Sciatic nerve (tissue), 2 donors: ENCODE data around the gene VDAC2. TPM values are rescaled to one million over a fixed set of nuclear protein-coding genes. Genes with fewer than 3 reads are reported as not detected.
"Not testable (repeated sequence)": the region's sequence is repeated elsewhere in the genome, so short reads cannot be mapped to it uniquely, and the experiment has no call there.

ENCODE experiments used
- ATAC-seq: fragments of 200-7000 bp; cut with Tn5 transposase; one replicate; pipeline ENCODE4 v1.9.1; 2020; ENCODE audit warnings: mild to moderate bottlenecking, moderate library complexity
- DNase-seq: peaks from one replicate; pipeline ENCODE4 v3.0.0-alpha.2; 2020; ENCODE audit warnings: low spot score
- intact Hi-C: fragments of 100-400 bp; cut with DNase I; formaldehyde crosslinking; loops from one replicate; pipeline ENCODE4 v1.14.2; 2022
- total RNA-seq: library from RNA; stranded (reverse); fragmentation: NEBNext Ultra II Directional; extraction: Animal tissue kit (Norgen Biotek cat#: 25700); gene quantifications from one replicate; pipeline ENCODE4 v1.2.1, GENCODE V29; 2021
- donor health status: DM: no; HTN: no; CAD: no.
- donor health status: DM: no; HTN: no; CAD: no.

VDAC2 gene
- total RNA-seq = 120 TPM

GRCh38 chr10:75210282-75211006 lies at the start of gene VDAC2:
TSS of gene VDAC2 (plus strand) at chr10:75210796. CDS start at chr10:75211159, 363 bp downstream.
- intact Hi-C loops = no loop called here
- peak; percentile 99 for ATAC-seq
- peak; percentile 95 for DNase-seq

GRCh38 chr10:75165684-75166622 lies 44.6 kb upstream of the VDAC2 start:
- intact Hi-C loops = no loop called here
- no peak for ATAC-seq
- no peak for DNase-seq

- ATAC-seq (no peak), DNase-seq (no peak)
- intact Hi-C loops = no loop called here
Observed at GRCh38 chr10:75166623-75166972, 44.0 kb upstream of the VDAC2 start.

- DNase-seq = no peak
- intact Hi-C loops = no loop called here
- ATAC-seq = no peak
Observed at GRCh38 chr10:75168275-75168674, 42.3 kb upstream of the VDAC2 start.

DNA sequence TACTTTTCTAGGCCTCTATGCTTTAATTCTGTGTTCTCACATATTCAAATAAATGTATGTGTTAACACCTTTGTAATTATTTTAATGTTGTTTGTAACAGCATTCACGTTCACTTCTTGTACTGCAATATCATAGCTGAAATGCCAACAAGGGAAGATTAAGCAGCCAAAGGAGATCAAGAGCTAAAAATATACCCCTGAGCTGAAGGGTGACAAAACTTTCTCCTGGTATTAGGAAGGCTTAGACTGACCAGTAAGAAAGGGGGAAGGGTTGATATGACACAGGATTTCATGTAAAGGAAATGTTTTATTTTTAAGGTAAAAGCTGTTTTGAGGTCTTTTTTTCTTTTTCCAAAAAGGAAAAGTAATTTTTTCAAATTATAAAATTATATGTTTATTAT lies 40.4 kb upstream of the VDAC2 start:
- intact Hi-C loops = no loop called here
- no peak for ATAC-seq
- no peak for DNase-seq

DNA sequence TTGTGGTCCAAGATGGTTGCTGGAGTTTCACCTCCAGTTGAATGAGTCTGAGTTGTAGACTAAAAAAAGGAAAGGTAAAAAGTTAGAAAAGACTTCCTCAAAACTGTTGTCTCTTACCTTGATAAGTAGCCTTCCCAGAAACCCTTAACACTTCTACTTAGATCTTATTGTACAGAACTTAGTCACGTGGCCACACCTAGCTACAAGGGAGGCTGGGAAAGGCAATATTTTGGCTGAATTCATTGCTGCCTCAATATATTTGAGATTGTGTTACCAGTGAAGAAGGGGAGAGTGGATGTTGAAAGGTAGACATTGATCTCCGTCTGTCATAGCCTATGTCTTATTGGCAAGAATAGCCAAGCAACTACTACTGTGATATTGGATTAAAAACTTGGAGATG lies 35.5 kb upstream of the VDAC2 start:
- ATAC-seq = no peak
- DNase-seq = no peak
- intact Hi-C loops = no loop called here

- DNase-seq (no peak), ATAC-seq (no peak)
- intact Hi-C loops = no loop called here
Observed at GRCh38 chr10:75176046-75176445, 34.5 kb upstream of the VDAC2 start.

GRCh38 chr10:75176736-75177135 lies 33.9 kb upstream of the VDAC2 start:
- intact Hi-C loops = no loop called here
- no peak for ATAC-seq
- no peak for DNase-seq

DNA sequence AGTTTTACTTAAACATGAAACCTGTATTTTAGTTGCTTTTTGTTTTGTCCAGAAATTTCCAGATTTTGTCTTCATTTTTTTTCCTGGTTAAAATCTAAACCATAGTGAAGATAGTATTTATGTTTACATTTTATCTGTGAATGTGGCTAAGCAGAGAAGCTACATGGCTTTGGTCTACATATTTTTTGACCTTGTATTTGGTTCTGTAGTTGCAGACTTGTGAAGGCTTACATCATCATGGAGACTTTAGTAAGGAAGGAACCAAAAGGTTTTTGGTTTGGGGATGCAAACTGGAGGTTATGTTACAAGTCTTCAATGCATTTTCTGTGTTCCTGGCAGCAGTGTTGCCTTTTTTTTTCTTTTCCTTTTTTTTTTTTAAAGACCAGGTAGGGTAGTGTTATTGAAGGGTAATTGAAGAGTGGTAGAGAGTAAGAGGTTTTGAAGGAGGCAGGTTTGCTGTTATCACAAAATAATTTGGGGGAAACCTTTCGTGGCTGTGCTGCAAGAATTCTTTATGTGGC lies 30.9 kb upstream of the VDAC2 start:
- ATAC-seq (no peak), DNase-seq (no peak)
- intact Hi-C loops = no loop called here

- ATAC-seq (peak; percentile 58), DNase-seq (no peak)
- intact Hi-C loops = no loop called here
Observed at GRCh38 chr10:75180592-75180991, 30.0 kb upstream of the VDAC2 start.

DNA sequence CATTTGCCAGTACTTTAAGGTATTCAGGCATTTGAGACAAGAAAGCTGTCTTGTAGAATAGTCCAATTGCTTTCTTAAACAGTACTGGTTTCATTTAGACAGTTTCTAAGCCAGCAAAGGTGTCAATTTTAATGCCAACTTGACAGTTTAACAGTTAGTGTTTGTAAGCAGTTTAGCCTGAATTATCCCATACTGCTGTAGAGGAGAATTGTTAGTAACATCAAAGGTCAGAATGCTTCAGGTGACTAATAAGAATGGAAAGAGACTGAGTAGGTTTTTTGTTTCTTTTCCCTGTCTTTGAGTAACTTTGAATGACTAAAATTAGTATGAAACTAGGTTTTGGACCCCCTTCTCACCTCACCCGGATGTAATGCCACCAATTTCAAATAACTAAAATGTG lies 29.5 kb upstream of the VDAC2 start:
- no peak for ATAC-seq
- intact Hi-C loops = no loop called here
- no peak for DNase-seq

GRCh38 chr10:75186310-75186709 lies 24.3 kb upstream of the VDAC2 start:
- DNase-seq (no peak), ATAC-seq (no peak)
- intact Hi-C loops = no loop called here

- ATAC-seq (no peak), DNase-seq (no peak)
- intact Hi-C loops = no loop called here
Observed at GRCh38 chr10:75187961-75188426, 22.6 kb upstream of the VDAC2 start.

DNA sequence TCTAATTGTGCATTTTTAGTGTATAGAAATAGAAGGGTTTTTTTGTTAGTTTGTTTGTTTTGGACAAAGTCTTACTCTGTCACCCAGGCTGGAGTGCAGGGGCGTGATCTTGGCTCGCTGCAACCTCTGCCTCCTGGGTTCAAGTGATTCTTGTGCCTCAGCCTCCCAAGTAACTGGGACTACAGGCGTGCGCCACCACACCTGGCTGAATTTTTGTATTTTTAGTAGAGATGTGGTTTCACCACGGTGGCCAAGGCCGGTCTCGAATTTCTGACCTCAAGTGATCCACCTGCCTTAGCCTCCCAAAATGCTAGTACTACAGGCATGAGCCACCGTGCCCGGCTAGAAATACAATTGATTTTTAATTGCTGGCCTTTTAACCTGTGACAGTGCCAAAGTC lies 22.1 kb upstream of the VDAC2 start:
- intact Hi-C loops, ATAC-seq, DNase-seq: not testable (repeated sequence)

GRCh38 chr10:75189266-75190096 lies 21.1 kb upstream of the VDAC2 start:
- ATAC-seq = no peak
- intact Hi-C loops = no loop called here
- DNase-seq = no peak

GRCh38 chr10:75191821-75192568 lies 18.6 kb upstream of the VDAC2 start:
- ATAC-seq (peak; percentile 85), DNase-seq (no peak)
- intact Hi-C loops = no loop called here

GRCh38 chr10:75194625-75195024 lies 16.0 kb upstream of the VDAC2 start:
- ATAC-seq, intact Hi-C loops, DNase-seq: not testable (repeated sequence)

DNA sequence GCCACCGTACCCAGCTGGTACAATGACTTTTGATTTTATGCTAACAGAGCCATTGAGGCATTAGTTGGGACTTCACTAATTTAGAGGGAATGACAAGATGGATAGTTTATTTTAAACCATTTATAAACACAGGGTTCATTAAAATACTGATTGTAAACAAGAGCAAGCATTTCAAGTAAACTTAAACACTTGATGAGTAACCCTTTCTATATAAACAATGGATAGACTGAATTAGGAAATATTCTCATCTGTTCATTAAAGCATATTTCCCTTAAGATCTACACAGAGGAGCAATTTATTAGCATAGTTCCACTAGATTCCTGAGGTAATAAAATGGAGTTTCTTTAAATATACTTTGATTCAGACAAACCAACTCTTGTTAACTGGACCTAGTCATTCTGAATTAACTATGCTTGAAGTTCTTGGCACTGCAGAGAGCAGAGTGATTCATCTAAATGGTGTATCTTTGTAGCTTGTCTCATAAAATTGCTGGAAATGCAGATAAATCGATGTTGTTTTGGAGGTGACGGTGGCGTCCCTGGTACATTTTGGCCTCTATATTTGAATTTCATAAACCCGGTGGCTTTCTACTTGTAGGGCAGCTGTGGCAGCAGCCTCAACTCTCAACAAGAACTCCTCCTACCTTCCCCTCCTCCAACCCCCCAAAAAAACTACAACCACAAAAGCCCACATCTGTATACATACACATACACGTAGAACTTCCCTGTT lies 15.4 kb upstream of the VDAC2 start:
- no peak for DNase-seq
- ATAC-seq = no peak
- intact Hi-C loops = no loop called here
